Measurements from ENCODE around the gene ZNF385B. TPM values are rescaled to one million over a fixed set of nuclear protein-coding genes. Genes with fewer than 3 reads are reported as not detected.

The ZNF385B gene
- total and polyA plus RNA-seq, 8 donors: 4.6 to 51.3 (median 6.1) TPM

- intact Hi-C loops (cut with DNase I): no loop called here
- no peak for TF ChIP-seq CTCF (IDR thresholded peaks at IDR 0.05)
Observed at GRCh38 chr2:179479947-179480346, 381.5 kb downstream of the ZNF385B start.

DNA sequence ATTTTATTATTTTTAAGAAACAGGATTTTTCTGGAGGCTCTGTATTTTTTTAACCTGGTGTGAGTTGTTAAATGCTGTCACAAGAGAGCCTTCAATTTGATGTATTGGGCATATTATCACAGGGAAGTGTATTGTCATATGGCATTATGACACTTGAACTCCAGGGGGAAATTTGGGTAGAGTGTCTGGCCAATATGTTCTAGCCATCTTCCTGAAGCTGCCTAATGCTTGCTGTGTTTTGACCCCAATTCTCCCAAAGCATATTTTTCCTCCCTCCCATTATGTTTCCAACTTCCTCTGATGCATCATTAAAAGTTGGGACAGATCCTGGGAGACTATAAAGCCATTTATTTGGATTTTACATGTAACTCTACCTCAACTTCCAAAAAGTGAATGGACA, 382.6 kb downstream of the ZNF385B start:
- H3K9me3 ChIP-seq: no peaks in the 10 kb centered on the region
- intact Hi-C loops (cut with DNase I): no loop called here
- ATAC-seq (no peak), DNase-seq (no peak)
- H3K4me3 ChIP-seq: no peak overlapping the region
- H3K27me3 ChIP-seq: no peaks in the 10 kb centered on the region
- H3K27ac ChIP-seq: no peak overlapping the region
- H3K4me1 ChIP-seq: no peaks in the 10 kb centered on the region
- TF ChIP-seq CTCF (IDR thresholded peaks at IDR 0.05): no peak
- no peaks in the 10 kb centered on the region for H3K36me3 ChIP-seq

More at GRCh38 chr2:179479947-179480346, 381.5 kb downstream of the ZNF385B start:
- Histone ChIP-seq H3K9me3 (no peaks in the 10 kb centered on the region), H3K36me3 (no peaks in the 10 kb centered on the region), H3K27ac (no peak overlapping the region), H3K27me3 (no peaks in the 10 kb centered on the region), H3K4me1 (no peaks in the 10 kb centered on the region), H3K4me3 (no peak overlapping the region)
- ATAC-seq: no peak
- no peak for DNase-seq

- H3K9me3 ChIP-seq: no peaks in the 10 kb centered on the region
- intact Hi-C loops (cut with DNase I): no loop called here
- no peak overlapping the region for H3K27ac ChIP-seq
- H3K4me1 ChIP-seq: no peaks in the 10 kb centered on the region
- no peak for TF ChIP-seq CTCF (IDR thresholded peaks at IDR 0.05)
- no peaks in the 10 kb centered on the region for H3K36me3 ChIP-seq
- no peaks in the 10 kb centered on the region for H3K27me3 ChIP-seq
- DNase-seq (no peak), ATAC-seq (no peak)
- no peak overlapping the region for H3K4me3 ChIP-seq
Observed at GRCh38 chr2:179470992-179471391, 390.4 kb downstream of the ZNF385B start.

GRCh38 chr2:179470089-179470488, 391.3 kb downstream of the ZNF385B start:
- no peak for ATAC-seq
- H3K36me3 ChIP-seq: no peaks in the 10 kb centered on the region
- no peak for TF ChIP-seq CTCF (IDR thresholded peaks at IDR 0.05)
- H3K9me3 ChIP-seq: no peaks in the 10 kb centered on the region
- intact Hi-C loops (cut with DNase I): no loop called here
- H3K4me1 ChIP-seq: no peaks in the 10 kb centered on the region
- H3K4me3 ChIP-seq: no peak overlapping the region
- no peak for DNase-seq
- H3K27ac ChIP-seq: no peak overlapping the region
- no peaks in the 10 kb centered on the region for H3K27me3 ChIP-seq

- no peaks in the 10 kb centered on the region for H3K27me3 ChIP-seq
- intact Hi-C loops (cut with DNase I): no loop called here
- no peak overlapping the region for H3K27ac ChIP-seq
- H3K4me3 ChIP-seq: no peak overlapping the region
- no peak for TF ChIP-seq CTCF (IDR thresholded peaks at IDR 0.05)
- ATAC-seq (no peak), DNase-seq (no peak)
- peaks cover 0 to 1% of the 10 kb centered on the region in 2 donors for H3K9me3 ChIP-seq
- H3K36me3 ChIP-seq: no peaks in the 10 kb centered on the region
- H3K4me1 ChIP-seq: no peaks in the 10 kb centered on the region
Observed at GRCh38 chr2:179467960-179468359, 393.5 kb downstream of the ZNF385B start.
